ENCODE data around the gene GAK.

The GAK gene

DNA sequence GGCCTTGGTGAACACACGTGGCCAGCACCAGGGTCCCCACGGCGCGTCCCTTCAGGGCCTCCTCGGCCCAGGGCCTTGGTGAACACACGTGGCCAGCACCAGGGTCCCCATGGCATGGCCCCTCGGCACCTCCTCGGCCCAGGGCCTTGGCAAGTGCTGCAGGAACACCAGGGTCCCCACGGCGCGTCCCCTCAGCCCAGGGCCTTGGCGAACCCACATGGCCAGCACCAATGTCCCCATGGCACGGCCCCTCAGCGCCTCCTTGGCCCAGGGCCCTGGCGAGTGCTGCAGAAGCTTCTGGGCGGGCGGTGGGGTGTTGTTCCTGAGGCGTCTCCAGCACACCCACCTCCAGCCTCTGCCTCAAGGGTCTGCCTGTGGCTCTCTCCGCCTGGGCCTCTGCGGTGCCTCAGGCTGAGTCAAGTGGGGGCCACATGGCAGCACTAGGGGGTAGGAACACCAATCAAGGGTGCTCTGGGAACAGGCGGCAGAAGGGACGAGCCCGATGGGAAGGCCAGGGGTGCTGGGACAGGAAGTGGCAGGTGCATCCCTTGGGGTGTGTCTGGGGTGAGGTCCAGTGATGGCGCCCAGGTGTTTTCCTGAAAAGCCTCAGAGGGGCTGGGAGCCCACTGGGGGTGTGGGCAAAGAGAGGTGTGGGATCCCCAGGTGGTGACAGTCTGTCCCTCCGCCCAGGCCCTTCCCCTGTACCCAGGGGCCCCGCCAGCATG lies 64.4 kb downstream of the GAK start:
- Mint-ChIP-seq H3K9me3 (no peaks in the 10 kb centered on the region), H3K4me1 (ENCODE audit: low read depth) (no peaks in the 10 kb centered on the region), H3K27ac (no peak overlapping the region), H3K36me3 (ENCODE audit: low read depth) (peaks cover 37% of the 10 kb centered on the region), H3K4me3 (no peak overlapping the region), H3K27me3 (ENCODE audit: low read depth) (no peaks in the 10 kb centered on the region)
- DNase-seq (ENCODE audit: low spot score) = no peak

DNA sequence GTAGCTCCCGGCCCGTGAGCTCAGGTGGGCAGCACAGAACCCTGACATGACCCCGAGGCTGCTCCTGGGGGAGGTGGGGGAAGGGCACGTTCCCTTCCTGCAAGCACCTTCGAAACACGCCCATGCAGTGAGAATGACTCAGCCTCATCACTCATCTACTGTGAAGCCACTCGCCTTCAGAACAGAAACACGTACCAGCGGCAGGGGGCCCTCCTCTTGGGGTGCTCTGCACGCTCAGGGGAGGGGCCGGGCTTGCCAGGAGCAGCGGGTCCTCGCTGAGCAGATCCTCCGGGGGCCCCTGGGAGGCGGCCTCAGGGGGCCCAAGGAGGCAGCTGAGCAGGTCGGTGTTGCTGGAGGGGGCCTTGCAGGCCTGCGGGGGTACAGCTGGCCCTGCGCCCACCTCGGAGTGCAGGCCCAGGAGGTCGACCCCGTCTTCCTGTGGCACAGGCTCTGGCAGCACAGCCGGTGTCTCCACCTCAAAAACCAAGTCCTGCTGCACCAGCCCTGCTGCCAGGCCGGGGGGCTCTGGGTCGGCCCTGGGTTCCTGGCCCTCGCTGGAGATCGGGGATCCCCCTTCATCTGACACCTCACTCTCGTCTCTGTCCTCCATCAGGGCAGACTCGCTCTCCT lies 65.2 kb downstream of the GAK start:
- H3K27ac Mint-ChIP-seq = no peak overlapping the region
- H3K4me3 Mint-ChIP-seq = no peak overlapping the region
- H3K4me1 Mint-ChIP-seq (ENCODE audit: low read depth) = no peaks in the 10 kb centered on the region
- no peaks in the 10 kb centered on the region for H3K9me3 Mint-ChIP-seq
- H3K36me3 Mint-ChIP-seq (ENCODE audit: low read depth) = peaks cover 38% of the 10 kb centered on the region
- no peak for DNase-seq (ENCODE audit: low spot score)
- no peaks in the 10 kb centered on the region for H3K27me3 Mint-ChIP-seq (ENCODE audit: low read depth)

DNA sequence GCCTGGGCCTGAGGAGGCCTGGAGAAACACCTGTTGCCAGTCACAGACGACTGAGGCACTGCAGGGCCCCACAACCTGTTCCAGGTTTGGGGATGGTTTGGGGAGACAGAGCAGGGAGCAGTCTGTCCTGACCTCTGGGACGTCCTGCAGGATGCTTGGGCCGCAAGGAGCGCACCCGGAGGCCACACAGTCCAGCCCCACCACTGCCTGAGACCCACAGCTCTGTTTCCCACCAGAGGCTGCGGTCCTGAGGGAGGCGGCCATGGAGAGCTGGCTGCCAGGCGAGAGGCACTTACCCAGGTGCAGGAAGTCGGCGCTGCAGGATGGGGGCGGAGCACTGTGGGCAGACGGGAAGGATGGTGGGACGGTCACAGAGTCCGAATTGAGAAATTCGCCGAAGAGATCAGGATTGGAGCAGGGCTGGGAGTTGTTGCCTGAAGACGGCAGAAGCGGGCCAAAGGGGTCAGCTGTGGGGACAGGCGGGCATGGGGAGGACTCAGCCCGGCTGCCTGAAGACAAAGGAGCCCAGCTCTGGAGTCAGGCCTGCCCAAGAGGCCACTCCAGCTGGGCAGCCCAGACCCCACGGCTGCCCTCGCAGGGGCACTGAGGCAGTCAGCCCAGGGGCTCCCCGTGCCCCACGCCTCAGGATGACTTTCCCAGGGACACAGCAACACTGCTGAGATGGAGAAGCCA lies 65.9 kb downstream of the GAK start:
- no peak for DNase-seq (ENCODE audit: low spot score)
- H3K27ac Mint-ChIP-seq = no peak overlapping the region
- H3K27me3 Mint-ChIP-seq (ENCODE audit: low read depth) = no peaks in the 10 kb centered on the region
- H3K36me3 Mint-ChIP-seq (ENCODE audit: low read depth) = peaks cover 41% of the 10 kb centered on the region
- H3K4me1 Mint-ChIP-seq (ENCODE audit: low read depth) = no peaks in the 10 kb centered on the region
- no peaks in the 10 kb centered on the region for H3K9me3 Mint-ChIP-seq
- H3K4me3 Mint-ChIP-seq = no peak overlapping the region

DNA sequence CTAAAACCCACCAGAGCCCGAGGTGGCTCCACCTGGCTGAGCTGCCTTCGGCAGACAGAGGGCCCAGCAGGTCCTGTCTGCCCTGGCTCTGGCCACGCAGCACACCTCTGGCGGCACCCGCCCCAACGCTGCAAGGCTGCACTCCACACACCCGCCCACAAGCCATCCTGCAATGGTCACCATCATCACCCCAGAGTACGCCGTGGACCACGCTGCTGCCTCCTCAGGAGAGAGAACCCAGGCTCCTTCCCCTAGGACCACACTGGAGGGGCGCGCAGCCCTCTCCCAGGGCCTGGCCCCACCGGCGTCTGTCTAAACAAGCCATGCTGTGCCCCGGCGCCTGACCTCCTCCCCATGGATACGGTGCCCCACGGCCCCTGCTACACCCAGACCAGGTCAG lies 66.5 kb downstream of the GAK start:
- H3K4me3 Mint-ChIP-seq = no peak overlapping the region
- no peak overlapping the region for H3K27ac Mint-ChIP-seq
- DNase-seq (ENCODE audit: low spot score) = no peak
- H3K27me3 Mint-ChIP-seq (ENCODE audit: low read depth) = no peaks in the 10 kb centered on the region
- H3K36me3 Mint-ChIP-seq (ENCODE audit: low read depth) = peaks cover 42% of the 10 kb centered on the region
- no peaks in the 10 kb centered on the region for H3K9me3 Mint-ChIP-seq
- no peaks in the 10 kb centered on the region for H3K4me1 Mint-ChIP-seq (ENCODE audit: low read depth)

DNA sequence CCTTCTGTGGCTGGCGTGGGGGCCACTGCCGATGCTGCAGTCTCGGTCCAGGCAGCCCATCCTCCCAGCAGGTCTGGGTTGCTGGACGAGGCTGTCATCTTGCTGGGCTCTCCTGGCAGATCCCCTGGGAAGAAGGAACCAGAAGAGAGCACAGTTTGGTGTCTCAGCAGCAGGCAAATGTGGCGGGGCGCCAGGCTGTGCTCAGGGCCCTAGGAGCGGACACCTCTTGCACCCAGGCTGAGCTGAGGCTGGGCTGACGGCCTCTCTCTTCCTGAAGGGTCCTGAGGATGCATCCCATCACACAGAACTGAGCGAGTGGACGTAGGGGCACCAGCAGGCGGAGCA lies 67.0 kb downstream of the GAK start:
- H3K27me3 Mint-ChIP-seq (ENCODE audit: low read depth) = no peaks in the 10 kb centered on the region
- no peaks in the 10 kb centered on the region for H3K9me3 Mint-ChIP-seq
- H3K36me3 Mint-ChIP-seq (ENCODE audit: low read depth) = peaks cover 42% of the 10 kb centered on the region
- no peak overlapping the region for H3K4me3 Mint-ChIP-seq
- no peak for DNase-seq (ENCODE audit: low spot score)
- H3K27ac Mint-ChIP-seq = no peak overlapping the region
- H3K4me1 Mint-ChIP-seq (ENCODE audit: low read depth) = no peaks in the 10 kb centered on the region

DNA sequence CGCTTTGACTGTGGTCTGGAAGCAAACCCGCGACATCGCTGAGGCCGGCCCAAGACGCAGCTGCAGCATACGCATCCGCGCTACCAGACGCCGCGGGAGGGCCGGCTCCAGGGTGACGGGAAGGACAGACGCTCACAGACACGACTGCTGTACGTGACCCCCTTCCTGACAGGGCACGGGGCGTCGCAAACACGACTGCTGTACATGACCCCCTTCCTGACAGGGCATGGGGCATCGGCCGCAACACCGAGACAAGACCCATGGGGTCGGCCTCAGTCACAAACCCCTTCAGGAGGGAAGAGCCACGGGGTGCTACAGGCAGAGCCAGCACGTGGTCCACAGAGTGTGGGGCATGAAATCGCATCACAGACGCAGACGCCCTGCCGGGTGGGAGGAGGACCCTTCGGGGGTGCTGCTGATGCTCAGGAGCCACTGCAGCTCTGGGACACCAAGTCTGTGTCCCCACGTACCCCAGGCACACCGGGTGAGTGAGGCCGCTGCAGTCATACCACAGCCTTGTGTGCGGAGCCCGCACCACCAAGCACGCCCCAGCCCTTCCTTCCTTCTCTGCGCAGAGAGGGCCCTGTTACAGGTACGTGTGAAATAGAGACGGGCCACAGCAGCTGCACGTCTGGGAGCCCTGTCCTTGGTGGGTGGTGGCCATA lies 67.5 kb downstream of the GAK start:
- H3K27ac Mint-ChIP-seq = no peak overlapping the region
- H3K9me3 Mint-ChIP-seq = no peaks in the 10 kb centered on the region

DNA sequence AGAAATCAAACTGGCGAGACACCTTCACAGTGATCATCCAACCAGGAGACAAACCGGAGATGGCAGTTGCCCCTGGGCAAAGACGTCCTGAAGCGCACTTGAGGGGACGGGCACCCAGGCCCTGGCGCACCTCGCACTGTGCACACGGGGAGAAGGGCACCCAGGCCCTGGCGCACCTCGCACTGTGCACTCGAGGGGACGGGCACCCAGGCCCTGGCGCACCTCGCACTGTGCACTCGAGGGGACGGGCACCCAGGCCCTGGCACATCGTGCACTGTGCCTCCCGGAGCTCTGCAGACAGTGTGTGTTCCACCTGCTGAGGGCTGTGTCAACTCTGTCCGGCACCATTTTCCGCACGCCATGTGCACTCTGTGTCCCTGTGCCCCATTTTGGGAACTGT lies 71.6 kb downstream of the GAK start:
- no peak overlapping the region for H3K4me3 Mint-ChIP-seq
- no peaks in the 10 kb centered on the region for H3K4me1 Mint-ChIP-seq (ENCODE audit: low read depth)
- peaks cover 59% of the 10 kb centered on the region for H3K36me3 Mint-ChIP-seq (ENCODE audit: low read depth)
- no peak overlapping the region for H3K27ac Mint-ChIP-seq
- DNase-seq (ENCODE audit: low spot score) = no peak
- no peaks in the 10 kb centered on the region for H3K27me3 Mint-ChIP-seq (ENCODE audit: low read depth)
- peaks cover 12% of the 10 kb centered on the region for H3K9me3 Mint-ChIP-seq

More for the DNA sequence above, 67.5 kb downstream of the GAK start:
- Mint-ChIP-seq H3K27me3 (ENCODE audit: low read depth) (no peaks in the 10 kb centered on the region), H3K4me3 (no peak overlapping the region), H3K36me3 (ENCODE audit: low read depth) (peaks cover 41% of the 10 kb centered on the region), H3K4me1 (ENCODE audit: low read depth) (no peaks in the 10 kb centered on the region)
- no peak for DNase-seq (ENCODE audit: low spot score)

DNA sequence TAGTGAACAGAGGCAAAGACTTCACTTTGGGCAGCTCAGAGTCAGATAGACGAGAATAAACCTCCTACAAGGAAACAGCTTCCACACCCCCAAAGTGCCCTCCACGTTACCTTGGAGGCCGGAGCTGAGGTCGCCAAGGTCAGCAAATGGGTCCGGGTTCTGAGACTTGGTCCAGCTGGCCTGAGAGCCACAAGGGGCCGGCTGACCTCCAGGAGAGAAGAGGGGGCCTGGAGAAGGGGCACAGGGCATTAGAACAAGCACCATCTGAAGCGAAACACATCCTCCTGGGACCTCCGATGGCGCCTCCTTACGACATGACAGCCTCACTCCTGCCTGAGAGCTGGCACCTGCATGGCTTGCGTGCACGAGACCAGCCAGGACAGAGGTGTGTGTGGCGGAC lies 72.6 kb downstream of the GAK start:
- H3K27me3 Mint-ChIP-seq (ENCODE audit: low read depth) = no peaks in the 10 kb centered on the region
- peaks cover 12% of the 10 kb centered on the region for H3K9me3 Mint-ChIP-seq
- no peak for DNase-seq (ENCODE audit: low spot score)
- no peaks in the 10 kb centered on the region for H3K4me1 Mint-ChIP-seq (ENCODE audit: low read depth)
- H3K27ac Mint-ChIP-seq = no peak overlapping the region
- no peak overlapping the region for H3K4me3 Mint-ChIP-seq
- H3K36me3 Mint-ChIP-seq (ENCODE audit: low read depth) = peaks cover 64% of the 10 kb centered on the region

DNA sequence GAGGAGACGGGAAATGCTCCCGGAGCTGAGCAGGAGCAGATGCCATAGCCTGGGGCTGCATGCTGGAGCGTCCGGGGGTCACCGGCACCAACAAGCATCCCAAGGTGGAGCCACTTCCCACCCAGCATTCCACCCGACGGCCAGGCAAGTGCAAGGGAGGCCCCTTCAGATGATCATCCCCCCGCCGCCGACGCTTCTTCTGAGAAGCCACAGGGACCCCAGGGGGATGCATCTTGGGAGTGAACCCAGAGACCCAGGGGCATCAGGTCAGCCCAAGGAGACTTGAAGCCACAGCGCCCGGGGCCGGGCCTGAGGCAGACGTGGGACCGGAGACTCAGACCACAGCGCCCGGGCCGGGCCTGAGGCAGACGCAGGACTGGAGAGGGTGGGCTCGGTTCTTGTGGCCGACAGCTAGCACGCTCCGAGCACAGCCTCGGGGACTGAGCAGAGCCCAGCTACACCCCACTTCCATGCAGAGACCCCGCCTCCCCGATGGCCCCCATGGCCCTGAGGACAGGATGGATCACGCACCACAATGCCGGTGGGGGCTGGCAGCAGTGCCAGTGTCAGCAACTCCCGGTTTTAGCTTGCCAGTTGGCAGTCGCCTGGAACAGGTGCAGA lies 73.2 kb downstream of the GAK start:
- Mint-ChIP-seq H3K9me3 (peaks cover 12% of the 10 kb centered on the region), H3K27ac (no peak overlapping the region), H3K36me3 (ENCODE audit: low read depth) (peaks cover 66% of the 10 kb centered on the region), H3K27me3 (ENCODE audit: low read depth) (no peaks in the 10 kb centered on the region), H3K4me3 (no peak overlapping the region), H3K4me1 (ENCODE audit: low read depth) (no peaks in the 10 kb centered on the region)
- no peak for DNase-seq (ENCODE audit: low spot score)

DNA sequence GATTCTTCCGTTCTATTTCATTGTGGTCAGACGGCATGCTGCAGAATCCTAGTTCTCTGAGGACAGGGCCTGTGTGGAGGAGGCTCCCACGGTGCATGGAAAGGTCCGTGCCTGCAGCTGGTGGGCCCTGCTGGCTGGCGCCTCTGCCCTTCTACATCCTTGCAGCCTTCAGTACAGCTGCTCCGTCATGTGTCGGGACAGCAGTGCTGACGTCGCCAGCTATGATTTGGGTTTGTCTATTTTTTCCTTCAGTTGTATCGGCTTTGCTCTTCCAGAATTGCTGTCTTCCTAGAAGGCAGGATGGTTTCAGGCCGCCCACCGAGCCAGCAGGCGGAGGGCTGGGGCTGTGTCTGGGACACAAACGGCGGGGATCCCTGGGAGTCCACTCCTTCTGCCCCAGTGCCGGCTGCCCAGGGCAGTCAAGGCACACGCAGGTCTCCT lies 74.1 kb downstream of the GAK start:
- Mint-ChIP-seq H3K27ac (no peak overlapping the region), H3K36me3 (ENCODE audit: low read depth) (peaks cover 63% of the 10 kb centered on the region), H3K4me1 (ENCODE audit: low read depth) (no peaks in the 10 kb centered on the region), H3K4me3 (no peak overlapping the region), H3K9me3 (peaks cover 12% of the 10 kb centered on the region), H3K27me3 (ENCODE audit: low read depth) (no peaks in the 10 kb centered on the region)
- no peak for DNase-seq (ENCODE audit: low spot score)

DNA sequence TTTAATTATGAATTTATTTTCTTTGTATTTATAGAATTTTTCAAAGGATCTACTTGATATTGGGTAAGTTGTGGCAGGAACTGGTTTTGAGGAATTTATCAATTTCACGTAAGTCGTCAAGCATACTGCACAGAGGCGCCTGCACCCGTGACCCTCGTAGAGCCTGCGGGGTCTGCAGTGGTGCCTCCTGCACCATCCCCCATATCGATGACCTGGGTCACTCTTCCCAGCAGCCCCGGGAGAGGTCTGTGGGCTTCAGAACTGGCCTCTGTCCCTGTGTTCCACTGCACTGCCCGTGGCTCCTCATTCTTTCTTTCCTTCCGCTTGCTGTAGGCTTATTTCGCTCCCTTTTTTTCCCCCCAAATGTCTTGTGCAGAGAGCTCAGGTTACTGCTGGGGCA lies 74.7 kb downstream of the GAK start:
- Mint-ChIP-seq H3K4me3 (no peak overlapping the region), H3K4me1 (ENCODE audit: low read depth) (no peaks in the 10 kb centered on the region), H3K27me3 (ENCODE audit: low read depth) (no peaks in the 10 kb centered on the region), H3K9me3 (peaks cover 12% of the 10 kb centered on the region), H3K36me3 (ENCODE audit: low read depth) (peaks cover 58% of the 10 kb centered on the region), H3K27ac (no peak overlapping the region)
- no peak for DNase-seq (ENCODE audit: low spot score)

DNA sequence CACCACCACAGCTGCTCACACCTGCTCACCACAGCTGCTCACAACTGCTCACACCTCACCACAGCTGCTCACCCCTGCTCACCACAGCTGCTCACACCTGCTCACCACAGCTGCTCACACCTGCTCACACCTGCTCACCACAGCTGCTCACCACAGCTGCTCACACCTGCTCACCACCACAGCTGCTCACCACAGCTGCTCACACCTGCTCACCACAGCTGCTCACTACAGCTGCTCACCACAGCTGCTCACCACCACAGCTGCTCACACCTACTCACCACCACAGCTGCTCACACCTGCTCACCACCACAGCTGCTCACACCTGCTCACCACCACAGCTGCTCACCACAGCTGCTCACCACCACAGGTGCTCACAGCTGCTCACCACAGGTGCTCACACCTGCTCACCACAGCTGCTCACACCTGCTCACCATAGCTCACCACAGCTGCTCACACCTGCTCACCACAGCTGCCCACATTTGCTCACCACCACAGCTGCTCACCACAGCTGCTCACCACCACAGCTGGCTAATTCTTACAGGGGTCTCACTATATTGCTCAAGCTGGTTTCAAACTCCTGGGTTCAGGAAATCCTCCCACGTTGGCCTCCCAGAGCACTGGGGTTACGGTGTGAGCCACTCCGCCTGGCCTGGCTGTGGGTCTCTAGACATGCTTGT lies 75.8 kb downstream of the GAK start:
- no peak for DNase-seq (ENCODE audit: low spot score)
- Mint-ChIP-seq H3K36me3 (ENCODE audit: low read depth) (peaks cover 54% of the 10 kb centered on the region), H3K4me1 (ENCODE audit: low read depth) (no peaks in the 10 kb centered on the region), H3K27me3 (ENCODE audit: low read depth) (no peaks in the 10 kb centered on the region), H3K27ac (peak overlapping the region; percentile 60), H3K4me3 (no peak overlapping the region), H3K9me3 (peaks cover 12% of the 10 kb centered on the region)

DNA sequence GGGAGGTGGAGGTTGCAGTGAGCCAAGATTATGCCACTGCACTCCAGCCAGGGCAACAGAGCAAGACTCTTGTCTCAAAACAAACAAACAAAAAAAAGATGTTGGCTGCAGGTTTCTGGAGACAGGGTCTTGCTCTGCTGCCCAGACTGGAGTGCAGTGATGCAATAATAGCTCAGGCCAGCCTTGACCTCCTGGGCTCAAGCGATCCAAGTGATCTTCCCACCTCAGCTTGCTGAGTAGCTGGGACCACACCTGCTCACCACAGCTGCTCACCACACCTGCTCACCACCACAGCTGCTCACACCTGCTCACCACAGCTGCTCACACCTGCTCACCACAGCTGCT lies 76.3 kb downstream of the GAK start:
- Mint-ChIP-seq H3K36me3 (ENCODE audit: low read depth) (peaks cover 55% of the 10 kb centered on the region), H3K4me3 (no peak overlapping the region), H3K27ac (no peak overlapping the region), H3K27me3 (ENCODE audit: low read depth) (no peaks in the 10 kb centered on the region), H3K9me3 (peaks cover 12% of the 10 kb centered on the region), H3K4me1 (ENCODE audit: low read depth) (no peaks in the 10 kb centered on the region)
- no peak for DNase-seq (ENCODE audit: low spot score)
